GM10248 (cell line): Measurements from ENCODE around the gene RBBP8NL.
A peak's percentile ranks its signal among the peaks of the same experiment; 100 is the strongest.

Experiments
- CTCF ChIA-PET: fragments of 300-600 bp; sonication (Branson Sonifier 250); formaldehyde crosslinking; extraction: SDS; loops from one replicate; lab custom pipeline; 2021; ENCODE audit warnings: antibody characterized with exemption; lab: Yijun Ruan, JAX
- POLR2A ChIA-PET: fragments of 350-650 bp; sonication (Branson Sonifier 250); formaldehyde crosslinking; extraction: SDS; loops from one replicate; lab custom pipeline; 2020; ENCODE audit warnings: antibody characterized with exemption; lab: Yijun Ruan, JAX
- DNase-seq: peaks from one replicate; pipeline ENCODE4 v3.0.0; 2012; ENCODE audit errors: extremely low spot score
- CTCF ChIP-seq: IDR thresholded peaks from 2 replicates; pipeline ENCODE4 v1.5.1; 2012; ENCODE audit warnings: mild to moderate bottlenecking, low read depth; ENCODE audit errors: extremely low read depth, missing control alignments, control extremely low read depth

RBBP8NL gene

DNA sequence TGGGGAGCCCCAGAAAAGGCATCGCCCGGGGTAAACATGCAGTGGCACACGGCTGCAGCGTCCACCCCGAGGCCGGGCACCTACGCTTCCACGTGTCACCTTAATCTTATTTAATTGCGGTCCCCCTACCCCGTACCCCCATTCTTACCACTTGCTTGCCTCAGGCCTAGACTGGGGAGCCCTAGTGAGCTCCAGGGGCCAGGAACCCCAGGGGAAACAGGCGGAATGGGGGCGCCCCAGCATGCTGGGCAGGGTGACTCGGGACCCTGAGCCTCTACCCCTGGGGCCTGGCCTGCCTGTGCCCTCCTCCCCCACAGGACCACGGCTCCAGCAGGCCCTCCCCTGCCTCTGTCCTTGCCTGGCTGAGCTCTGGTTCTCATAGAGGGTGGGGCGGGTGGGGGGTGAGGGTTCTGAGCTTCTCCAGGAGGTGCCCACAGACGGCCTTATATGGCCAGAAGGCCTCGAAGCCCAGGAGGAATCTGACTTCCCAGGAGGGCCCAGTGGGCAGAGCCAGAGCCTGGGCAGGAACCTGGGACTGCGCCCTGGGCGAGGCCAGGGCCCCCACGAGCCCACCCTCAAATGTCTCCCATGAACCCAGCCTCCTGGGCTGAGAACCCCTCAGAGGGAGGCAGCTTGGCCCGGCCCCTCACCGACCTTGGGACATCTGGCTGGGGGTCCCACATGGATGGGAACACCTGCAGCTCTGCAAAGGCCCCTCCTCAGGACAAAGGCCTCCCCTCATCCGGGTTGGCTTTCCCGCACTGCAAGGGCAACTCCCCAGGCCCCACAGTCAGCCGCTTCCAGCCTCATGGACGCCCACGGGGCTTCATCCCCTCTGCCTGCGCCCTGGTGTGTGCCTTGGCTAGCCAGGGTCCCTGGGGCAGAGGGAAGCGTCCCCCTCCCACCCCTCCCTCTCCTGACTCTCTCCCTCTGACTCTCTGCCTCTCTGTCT is 55.0 kb downstream of the RBBP8NL start:
- ChIA-PET POLR2A (no interaction called here), CTCF (interaction anchor here (0.5 to 2.7 kb wide), 2 partner anchors 10 to 32 kb away, joined by 3 to 12 read pairs; no protein-coding TSS in a partner anchor)
- DNase-seq = no peak
- TF ChIP-seq CTCF = no peak

DNA sequence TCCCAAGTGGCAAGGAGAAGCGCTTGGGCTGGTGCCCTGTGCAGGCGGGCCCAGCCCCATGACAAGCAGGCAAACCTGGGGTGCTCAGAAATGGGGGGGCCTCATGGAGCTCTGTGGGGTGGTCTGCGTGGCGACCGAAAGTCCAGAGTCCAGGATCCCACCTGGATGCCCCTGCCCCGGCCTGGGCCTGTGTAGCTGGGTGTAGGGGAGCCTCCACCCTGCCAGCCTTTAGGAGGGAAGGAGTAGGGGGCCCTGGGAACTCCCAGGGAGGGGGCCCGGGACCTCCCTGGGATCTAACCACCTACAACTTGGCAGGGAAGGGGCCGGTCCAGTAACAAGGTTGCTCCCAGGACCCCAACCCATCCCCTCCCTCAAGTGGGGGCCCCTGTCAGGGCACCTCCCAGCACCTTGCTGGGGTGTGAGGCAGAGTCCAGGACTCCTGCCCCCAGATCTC is 55.7 kb downstream of the RBBP8NL start:
- no peak for TF ChIP-seq CTCF
- POLR2A ChIA-PET = no interaction called here
- CTCF ChIA-PET = interaction anchor here (1.4 to 2.7 kb wide), 2 partner anchors 11 kb away, joined by 7 to 12 read pairs; no protein-coding TSS in a partner anchor
- no peak for DNase-seq

DNA sequence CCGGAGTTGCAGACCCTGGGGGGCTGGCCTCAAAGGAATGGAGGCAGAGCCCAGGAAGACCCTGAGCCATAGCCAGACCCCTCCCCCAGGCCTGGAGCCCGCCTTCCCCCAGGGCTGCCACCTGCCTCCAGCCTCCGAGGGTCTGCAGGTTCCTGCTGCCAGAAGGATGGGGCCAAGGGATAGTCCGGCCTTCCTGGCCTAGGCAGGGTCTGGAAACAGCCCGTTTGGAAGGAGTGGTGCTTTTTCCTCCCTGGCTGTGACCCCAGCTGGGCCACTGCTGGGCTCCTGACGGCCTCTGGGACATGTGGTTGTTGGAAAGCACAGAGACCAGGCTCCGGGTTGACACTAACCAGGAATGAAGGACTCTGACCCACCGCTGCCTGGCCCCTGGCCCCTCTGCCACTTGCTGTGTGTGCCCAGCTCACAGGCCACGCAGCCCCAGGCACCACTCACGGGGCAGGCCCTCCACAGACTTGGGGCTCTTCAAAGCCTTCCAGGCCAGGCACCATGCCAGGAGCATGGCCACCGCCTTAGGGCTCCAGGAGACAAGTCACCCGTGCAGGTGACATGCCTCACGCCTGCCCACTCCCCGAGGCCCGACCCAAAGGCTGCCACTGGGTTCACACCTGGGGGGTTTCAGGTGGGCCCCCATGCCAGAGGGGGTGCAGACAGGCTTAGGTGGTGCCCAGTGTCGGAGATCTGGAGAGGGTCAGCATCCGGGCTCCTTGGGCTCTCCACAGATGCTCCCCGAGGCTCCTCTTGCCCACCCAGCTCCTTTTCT is 56.3 kb downstream of the RBBP8NL start:
- CTCF ChIA-PET = interaction anchor here (1.4 kb wide), 1 partner anchor 12 kb away, joined by 7 read pairs; no protein-coding TSS in a partner anchor
- POLR2A ChIA-PET = no interaction called here
- no peak for TF ChIP-seq CTCF

DNA sequence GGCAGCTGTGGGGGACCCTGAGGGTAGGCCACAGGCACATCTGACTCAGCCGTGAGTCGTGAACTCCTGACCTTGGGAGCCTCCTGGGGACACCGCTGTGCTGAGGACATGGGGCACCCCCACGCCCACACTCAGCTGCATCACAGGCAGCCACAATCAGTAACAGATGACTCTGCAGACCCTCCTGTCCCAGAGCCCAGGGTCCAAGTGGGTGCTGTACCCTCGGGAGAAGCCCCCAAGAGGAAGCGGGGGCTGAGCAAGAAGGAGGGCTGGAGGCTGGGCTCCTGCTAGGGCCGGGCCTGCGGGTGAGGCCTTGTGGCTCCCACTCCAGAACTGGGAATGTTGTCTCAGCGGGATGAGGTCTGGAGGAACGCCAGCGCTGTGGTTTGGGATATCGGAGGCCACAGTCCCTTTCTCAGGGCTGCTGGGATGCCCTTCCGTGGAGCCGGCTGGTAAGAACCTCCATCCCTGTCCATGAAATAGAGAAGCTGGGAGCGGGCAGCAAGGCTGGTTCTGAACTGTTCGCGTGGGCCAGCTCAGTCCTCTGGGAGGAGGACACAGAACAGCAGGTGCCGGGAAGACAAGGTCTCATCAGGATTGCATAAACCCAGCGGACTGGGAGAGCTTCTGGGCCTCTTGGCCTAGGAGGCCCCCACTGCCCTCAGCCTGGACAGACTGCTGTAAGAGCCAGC is 57.1 kb downstream of the RBBP8NL start:
- POLR2A ChIA-PET = no interaction called here
- CTCF ChIA-PET = interaction anchor here (0.6 to 2.0 kb wide), 4 partner anchors 12 to 226 kb away, joined by 3 to 9 read pairs (median 5); no protein-coding TSS in a partner anchor
- no peak for TF ChIP-seq CTCF
- DNase-seq = peak; percentile 61

More for the DNA sequence above, 56.3 kb downstream of the RBBP8NL start:
- DNase-seq = no peak

GRCh38 chr20:62369815-62370114 is 57.6 kb downstream of the RBBP8NL start:
- no peak for DNase-seq
- no peak for TF ChIP-seq CTCF
- ChIA-PET POLR2A (no interaction called here), CTCF (interaction anchor here (0.6 to 2.0 kb wide), 5 partner anchors 13 to 359 kb away, joined by 3 to 9 read pairs (median 3); no protein-coding TSS in a partner anchor)
